SK-N-SH (cell line): ENCODE results near the gene KLHL35. TPM values are rescaled to one million over a fixed set of nuclear protein-coding genes. Genes with fewer than 3 reads are reported as not detected.

Experiments
- CTCF ChIA-PET: fragments of 300-600, 350-600 bp; formaldehyde crosslinking; extraction: SDS; loops from one replicate; lab custom pipeline; 2021; lab: Yijun Ruan, JAX
- POLR2A ChIA-PET: fragments of 350-600 bp; sonication (Branson Sonifier 250); formaldehyde crosslinking; extraction: SDS; loops from one replicate; lab custom pipeline; 2020; ENCODE audit warnings: antibody characterized with exemption, inconsistent platforms; lab: Yijun Ruan, JAX
- DNase-seq: peaks from one replicate; pipeline ENCODE4 v3.0.0; 2012
- H2AFZ ChIP-seq: fragments of 200-600 bp; sonication (generic); 2 replicates; pipeline ENCODE4 v1.8.1; 2016; ENCODE audit warnings: antibody characterized with exemption, mild to moderate bottlenecking, low read depth
- H3F3A ChIP-seq: fragments of 200-600 bp; sonication (generic); replicated peaks from 2 replicates; pipeline ENCODE3; 2016; ENCODE audit warnings: antibody characterized with exemption, mild to moderate bottlenecking; ENCODE audit not compliant: insufficient read depth
- H3K27ac ChIP-seq, 2 experiments: fragments of 200-500 bp in 1 of 2; fragments of 200-600 bp in 1 of 2; sonication (Bioruptor generic) in 1 of 2; sonication (generic), shearing (Covaris generic) in 1 of 2; 2 replicates each; pipeline versions ENCODE4 v1.5.1 to v1.6.1; 2014 to 2016; ENCODE audit warnings: low read depth in 2 of 2, inconsistent platforms in 1 of 2, low read length in 1 of 2, mild to moderate bottlenecking in 1 of 2, mixed read lengths in 1 of 2
- H3K27me3 ChIP-seq: fragments of 200-600 bp; sonication (generic), shearing (Covaris generic); 2 replicates; pipeline ENCODE4 v1.6.1; 2016; ENCODE audit warnings: mixed run types; ENCODE audit not compliant: insufficient read depth
- H3K36me3 ChIP-seq, 2 experiments: fragments of 200-500 bp in 1 of 2; fragments of 200-600 bp in 1 of 2; sonication (Bioruptor generic) in 1 of 2; sonication (generic) in 1 of 2; replicated peaks in 1 of 2; 2 replicates each; pipeline versions ENCODE3 to v1.5.1; 2014 to 2016; ENCODE audit warnings: low read length in 1 of 2, mild to moderate bottlenecking in 1 of 2; ENCODE audit not compliant: insufficient read depth in 2 of 2, control insufficient read depth in 1 of 2
- H3K4me1 ChIP-seq, 2 experiments: fragments of 200-500 bp in 1 of 2; fragments of 200-600 bp in 1 of 2; sonication (Bioruptor generic) in 1 of 2; sonication (generic), shearing (Covaris generic) in 1 of 2; 2 replicates each; pipeline versions ENCODE4 v1.5.1 to v1.6.1; 2014 to 2016; ENCODE audit warnings: low read depth in 1 of 2, low read length in 1 of 2, mixed run types in 1 of 2; ENCODE audit not compliant: insufficient read depth in 2 of 2, control insufficient read depth in 1 of 2
- H3K4me2 ChIP-seq: fragments of 200-600 bp; sonication (generic), shearing (Covaris generic); 2 replicates; pipeline ENCODE4 v1.6.1; 2017; ENCODE audit warnings: mixed run types
- H3K4me3 ChIP-seq, 2 experiments: fragments of 200-500 bp in 1 of 2; fragments of 200-600 bp in 1 of 2; sonication (Bioruptor generic) in 1 of 2; sonication (generic), shearing (Covaris generic) in 1 of 2; 2 replicates each; pipeline versions ENCODE4 v1.5.1 to v1.8.1; 2014 to 2016; ENCODE audit warnings: low read depth in 2 of 2, inconsistent platforms in 1 of 2, low read length in 1 of 2, mild to moderate bottlenecking in 1 of 2, mixed read lengths in 1 of 2, moderate library complexity in 1 of 2
- H3K79me2 ChIP-seq: fragments of 200-600 bp; sonication (generic); 2 replicates; pipeline ENCODE4 v1.8.1; 2017; ENCODE audit warnings: mild to moderate bottlenecking; ENCODE audit not compliant: insufficient read depth
- H3K9ac ChIP-seq: fragments of 200-600 bp; sonication (generic); 2 replicates; pipeline ENCODE4 v1.6.1; 2017; ENCODE audit warnings: mixed run types
- H3K9me2 ChIP-seq: fragments of 200-600 bp; sonication (generic); 2 replicates; pipeline ENCODE4 v1.6.1; 2017; ENCODE audit warnings: mixed run types
- H3K9me3 ChIP-seq: fragments of 200-600 bp; sonication (generic); 2 replicates; pipeline ENCODE4 v1.6.1; 2017; ENCODE audit warnings: mixed run types, mild to moderate bottlenecking, moderate library complexity
- H4K20me1 ChIP-seq: fragments of 200-600 bp; sonication (generic); 2 replicates; pipeline ENCODE4 v1.6.1; 2017; ENCODE audit warnings: mild to moderate bottlenecking, mixed run types; ENCODE audit not compliant: insufficient read depth
- CHD2 ChIP-seq: fragments of 150-350 bp; IDR thresholded peaks from 2 replicates; pipeline ENCODE4 v1.6.1; 2018; ENCODE audit warnings: low read length; ENCODE audit not compliant: partially characterized antibody
- CTCF ChIP-seq: fragments of 200-600 bp; sonication (generic); IDR thresholded peaks from 2 replicates; pipeline ENCODE4 v1.6.1; 2017; ENCODE audit warnings: antibody characterized with exemption, mild to moderate bottlenecking, moderate library complexity
- NRF1 ChIP-seq: IDR thresholded peaks from 2 replicates; pipeline ENCODE4 v1.6.1; 2012; ENCODE audit warnings: low read depth, mild to moderate bottlenecking, low read length
- RAD21 ChIP-seq: IDR thresholded peaks from 2 replicates; pipeline ENCODE4 v1.6.1; 2012; ENCODE audit warnings: mild to moderate bottlenecking, low read length
- REST ChIP-seq: IDR thresholded peaks from 2 replicates; pipeline ENCODE4 v1.6.1; 2012; ENCODE audit warnings: mild to moderate bottlenecking, low read depth, low read length, moderate library complexity
- SMC3 ChIP-seq: IDR thresholded peaks from 2 replicates; pipeline ENCODE4 v1.6.1; 2012; ENCODE audit warnings: low read depth, low read length, improper control_type of control experiment
- TEAD4 ChIP-seq: IDR thresholded peaks from 2 replicates; pipeline ENCODE4 v1.4.0; 2012; ENCODE audit warnings: mild to moderate bottlenecking, borderline replicate concordance; ENCODE audit not compliant: insufficient read depth
- YY1 ChIP-seq: IDR thresholded peaks from 2 replicates; pipeline ENCODE4 v1.4.0; 2012; ENCODE audit warnings: low read depth, mild to moderate bottlenecking
- WGBS: methylation state at CpG from one replicate; pipeline ENCODE4 v1.1.6; 2017; ENCODE audit warnings: low lambda C conversion rate; 5-methylcytosine and 5-hydroxymethylcytosine counted together
- polyA plus RNA-seq, 3 experiments: library from polyadenylated mRNA; depleted of rRNA; stranded (reverse); fragments of >200 nt; gene quantifications; 2 replicates each; pipeline ENCODE4 v1.2.3, GENCODE V29; 2012
- TF ChIP-seq, protein P1 (sequence below): fragments of 150-350 bp; IDR thresholded peaks from 2 replicates; pipeline ENCODE4 v1.6.1; 2016; ENCODE audit warnings: mild to moderate bottlenecking, low read depth, low read length

Gene KLHL35
- polyA plus RNA-seq, 1 of the 3 experiments (the other 2 are of a cell fraction): 1.7 TPM

DNA sequence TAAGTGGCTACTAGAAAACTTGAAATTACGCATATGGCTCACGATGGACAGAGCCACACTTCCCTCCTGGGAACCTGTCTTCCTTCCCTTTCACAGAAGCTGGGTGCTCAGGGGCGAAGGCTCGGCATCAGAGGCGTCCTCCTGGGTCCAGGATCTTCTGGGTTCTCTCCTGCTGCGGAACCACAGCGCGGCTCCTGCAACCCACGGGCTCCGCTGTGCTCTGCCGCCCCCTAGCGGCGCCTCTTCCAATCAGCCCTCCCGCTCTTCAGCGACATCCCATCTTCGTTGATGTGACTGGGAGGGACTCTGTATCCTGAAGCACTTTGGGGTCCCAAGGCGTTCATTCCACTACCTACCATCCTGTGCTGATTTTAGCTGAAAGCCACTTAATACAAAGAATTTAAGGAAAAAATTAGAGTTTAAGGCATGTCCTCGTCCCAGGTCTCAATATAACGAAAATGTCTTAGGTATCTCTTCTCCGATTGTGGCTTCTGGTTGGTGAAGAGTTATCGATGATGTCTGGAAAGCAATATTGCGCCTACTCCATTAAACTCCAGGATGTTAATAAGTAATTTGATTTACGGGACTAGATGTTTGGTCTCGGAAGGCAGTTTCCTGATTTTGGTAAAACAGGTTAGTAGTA lies 48.4 kb downstream of the KLHL35 start:
- Histone ChIP-seq H3K27me3 (no peaks in the 10 kb centered on the region), H3K4me3 (peak overlapping the region in 1 of 2 experiments; percentile 49; a peak in 1 of 4 replicates), H4K20me1 (no peaks in the 10 kb centered on the region), H3K9me3 (no peaks in the 10 kb centered on the region), H3K9ac (no peak overlapping the region), H3K27ac (no peak overlapping the region), H3F3A (no peaks in the 10 kb centered on the region), H2AFZ (no peak overlapping the region), H3K4me2 (0 out of 2 replicates have a peak overlapping the region, but pooled peaks have one; percentile 35), H3K79me2 (no peaks in the 10 kb centered on the region), H3K9me2 (no peaks in the 10 kb centered on the region), H3K36me3 (no peaks in the 10 kb centered on the region), H3K4me1 (peaks cover 0 to 9% of the 10 kb centered on the region in 2 experiments; a peak in 1 of 4 replicates)
- whole genome bisulfite sequencing: 13% methylated on average over 23 of the region's 24 CpGs
- ChIA-PET CTCF (interaction anchor here (0.7 to 24.8 kb wide), 49 partner anchors 10 to 637 kb away, joined by 3 to 701 read pairs (median 4); partner anchors contain the start of gene ARRB1), POLR2A (no interaction called here)
- DNase-seq: peak; percentile 89
- TF ChIP-seq YY1 (no peak), RAD21 (peak; percentile 98), CHD2 (peak; percentile 21), REST (no peak), TEAD4 (no peak), CTCF (peak; percentile 97), SMC3 (peak; percentile 99), NRF1 (0 out of 2 replicates have a peak, but pooled peaks have one; percentile 16)
- TF ChIP-seq, protein P1, sequence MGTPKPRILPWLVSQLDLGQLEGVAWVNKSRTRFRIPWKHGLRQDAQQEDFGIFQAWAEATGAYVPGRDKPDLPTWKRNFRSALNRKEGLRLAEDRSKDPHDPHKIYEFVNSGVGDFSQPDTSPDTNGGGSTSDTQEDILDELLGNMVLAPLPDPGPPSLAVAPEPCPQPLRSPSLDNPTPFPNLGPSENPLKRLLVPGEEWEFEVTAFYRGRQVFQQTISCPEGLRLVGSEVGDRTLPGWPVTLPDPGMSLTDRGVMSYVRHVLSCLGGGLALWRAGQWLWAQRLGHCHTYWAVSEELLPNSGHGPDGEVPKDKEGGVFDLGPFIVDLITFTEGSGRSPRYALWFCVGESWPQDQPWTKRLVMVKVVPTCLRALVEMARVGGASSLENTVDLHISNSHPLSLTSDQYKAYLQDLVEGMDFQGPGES: no peak
